Activated naive CD8-positive, alpha-beta T cell (primary cell): Measurements from ENCODE around the gene FBXL15.
A peak's percentile ranks its signal among the peaks of the same experiment; 100 is the strongest.

Experiments used
- H3K27ac Mint-ChIP-seq: one replicate; pipeline ENCODE4 v1.8.0; 2021; ENCODE audit warnings: mixed read lengths
- H3K27me3 Mint-ChIP-seq: one replicate; pipeline ENCODE4 v1.8.0; 2021; ENCODE audit warnings: mixed read lengths
- H3K36me3 Mint-ChIP-seq: one replicate; pipeline ENCODE4 v1.8.0; 2021; ENCODE audit warnings: mixed read lengths
- H3K4me1 Mint-ChIP-seq: one replicate; pipeline ENCODE4 v1.8.0; 2021; ENCODE audit warnings: low read depth, mixed read lengths
- H3K4me3 Mint-ChIP-seq: one replicate; pipeline ENCODE4 v1.8.0; 2021; ENCODE audit warnings: mild to moderate bottlenecking, mixed read lengths
- H3K9me3 Mint-ChIP-seq: one replicate; pipeline ENCODE4 v1.8.0; 2021; ENCODE audit warnings: low read depth, mixed read lengths

FBXL15 gene, protein sequence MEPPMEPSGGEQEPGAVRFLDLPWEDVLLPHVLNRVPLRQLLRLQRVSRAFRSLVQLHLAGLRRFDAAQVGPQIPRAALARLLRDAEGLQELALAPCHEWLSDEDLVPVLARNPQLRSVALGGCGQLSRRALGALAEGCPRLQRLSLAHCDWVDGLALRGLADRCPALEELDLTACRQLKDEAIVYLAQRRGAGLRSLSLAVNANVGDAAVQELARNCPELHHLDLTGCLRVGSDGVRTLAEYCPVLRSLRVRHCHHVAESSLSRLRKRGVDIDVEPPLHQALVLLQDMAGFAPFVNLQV

DNA sequence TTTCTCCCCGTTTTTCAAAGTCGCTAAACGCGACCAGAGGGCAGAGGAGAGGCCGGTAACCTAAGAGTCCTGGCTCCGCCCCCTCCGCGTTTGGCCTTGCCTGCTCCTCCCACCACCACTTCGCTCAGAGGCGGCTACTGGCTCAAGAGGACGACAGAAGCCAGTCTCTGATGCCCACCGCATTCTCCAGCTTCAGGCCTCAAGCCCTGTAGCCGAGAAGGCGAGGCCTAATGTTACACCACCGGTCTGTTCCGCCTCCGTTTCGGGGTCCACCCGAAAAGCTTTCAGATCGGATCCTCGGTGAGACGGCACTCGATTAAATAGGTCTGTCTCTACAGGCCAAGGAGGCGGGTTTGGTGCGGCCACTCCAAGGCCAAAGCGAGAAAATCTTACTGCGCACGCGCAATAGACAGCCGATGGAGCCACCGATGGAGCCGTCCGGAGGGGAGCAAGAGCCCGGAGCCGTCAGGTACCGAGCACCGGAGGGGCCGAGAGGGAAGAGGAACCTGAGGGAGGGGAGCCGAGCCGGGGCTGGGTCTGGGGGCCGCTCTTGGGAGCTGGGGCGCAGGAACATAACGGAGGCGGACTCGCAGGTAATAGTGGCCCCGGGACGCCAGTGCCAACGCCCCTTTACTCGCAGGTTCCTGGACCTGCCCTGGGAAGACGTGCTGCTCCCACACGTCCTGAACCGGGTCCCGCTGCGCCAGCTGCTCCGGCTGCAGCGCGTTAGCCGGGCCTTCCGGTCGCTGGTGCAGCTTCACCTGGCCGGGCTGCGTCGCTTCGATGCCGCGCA, at the start of gene FBXL15:
Gene FBXL15 (plus strand): TSS at position 123 of the 793 bp plus-strand sequence. CDS start 294 bp downstream, at position 417.
- H3K9me3 Mint-ChIP-seq = no peaks in the 10 kb centered on the region
- H3K27me3 Mint-ChIP-seq = peaks cover 14% of the 10 kb centered on the region
- peak within 1 kb of the TSS; percentile 94 for H3K27ac Mint-ChIP-seq
- H3K36me3 Mint-ChIP-seq = no peaks in the 10 kb centered on the region
- H3K4me1 Mint-ChIP-seq = peaks cover 35% of the 10 kb centered on the region
- peak within 1 kb of the TSS; percentile 97 for H3K4me3 Mint-ChIP-seq

DNA sequence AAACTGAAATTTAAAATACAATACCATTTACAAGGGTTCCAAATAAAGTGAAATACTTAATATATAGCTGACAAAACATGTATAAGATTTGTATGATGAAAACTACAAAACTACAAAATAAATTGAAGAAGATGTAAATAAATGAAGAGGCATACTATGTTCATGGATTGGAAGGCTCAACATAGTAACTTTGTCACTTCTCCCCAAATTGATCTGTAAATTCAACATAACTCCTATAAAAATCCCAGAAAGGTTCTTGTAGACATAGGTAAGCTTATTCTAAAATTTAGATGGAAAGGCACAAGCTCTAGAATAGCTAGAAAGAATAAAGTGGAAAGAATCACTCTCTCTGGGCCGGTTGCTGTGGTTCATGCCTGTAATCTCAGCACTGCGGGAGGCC, 49.3 kb upstream of the FBXL15 start:
- H3K4me3 Mint-ChIP-seq = no peak overlapping the region
- H3K4me1 Mint-ChIP-seq = no peaks in the 10 kb centered on the region
- H3K9me3 Mint-ChIP-seq = no peaks in the 10 kb centered on the region
- H3K27me3 Mint-ChIP-seq = no peaks in the 10 kb centered on the region
- peaks cover 15% of the 10 kb centered on the region for H3K36me3 Mint-ChIP-seq
- H3K27ac Mint-ChIP-seq = no peak overlapping the region

- Mint-ChIP-seq H3K36me3 (peaks cover 11% of the 10 kb centered on the region), H3K4me3 (no peak overlapping the region), H3K4me1 (no peaks in the 10 kb centered on the region), H3K9me3 (no peaks in the 10 kb centered on the region), H3K27me3 (no peaks in the 10 kb centered on the region), H3K27ac (no peak overlapping the region)
These were observed 45.4 kb upstream of the FBXL15 start for GRCh38 chr10:102375250-102375649.

DNA sequence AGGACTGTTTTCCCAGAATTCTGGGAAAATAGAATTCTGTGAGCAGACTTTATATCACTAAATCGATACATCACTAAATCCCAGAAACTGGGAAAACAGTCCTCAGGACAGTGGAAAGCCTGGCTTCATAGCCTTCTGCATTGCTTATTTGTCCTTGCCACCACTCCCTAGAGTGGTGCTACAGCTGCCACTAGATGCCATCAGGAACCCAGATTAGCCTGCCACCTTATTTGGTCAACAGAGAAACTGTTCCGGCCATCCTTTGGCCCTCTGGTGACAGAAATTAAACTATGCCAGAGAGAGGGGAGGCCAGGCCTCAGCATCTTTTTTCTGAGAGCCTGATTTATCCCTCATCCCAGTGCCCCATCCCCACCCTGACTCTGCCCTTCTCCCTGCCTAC, 44.8 kb upstream of the FBXL15 start:
- Mint-ChIP-seq H3K27me3 (no peaks in the 10 kb centered on the region), H3K9me3 (no peaks in the 10 kb centered on the region), H3K27ac (no peak overlapping the region), H3K4me3 (no peak overlapping the region), H3K36me3 (peaks cover 10% of the 10 kb centered on the region), H3K4me1 (no peaks in the 10 kb centered on the region)

DNA sequence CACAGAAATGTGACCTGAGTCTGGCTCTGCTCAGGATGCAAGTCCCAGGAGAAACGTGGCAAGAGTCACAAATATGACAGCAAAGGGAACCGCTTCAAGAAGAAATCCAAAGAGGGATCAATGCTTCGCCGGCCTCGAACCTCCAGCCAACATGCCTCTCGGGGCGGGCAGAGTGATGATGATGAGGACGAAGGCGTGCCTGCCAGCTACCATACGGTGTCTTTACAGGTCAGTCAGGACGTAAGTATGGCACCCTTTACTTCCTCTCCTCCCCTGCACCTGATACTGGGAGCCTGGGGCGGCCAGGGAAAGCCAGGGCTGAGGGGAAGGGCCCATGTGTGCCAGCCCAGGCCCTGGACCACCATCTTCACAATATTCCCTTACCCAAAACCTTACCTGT, 43.7 kb upstream of the FBXL15 start:
- no peaks in the 10 kb centered on the region for H3K27me3 Mint-ChIP-seq
- H3K4me1 Mint-ChIP-seq = no peaks in the 10 kb centered on the region
- peaks cover 7% of the 10 kb centered on the region for H3K36me3 Mint-ChIP-seq
- no peak overlapping the region for H3K27ac Mint-ChIP-seq
- H3K9me3 Mint-ChIP-seq = no peaks in the 10 kb centered on the region
- H3K4me3 Mint-ChIP-seq = no peak overlapping the region

DNA sequence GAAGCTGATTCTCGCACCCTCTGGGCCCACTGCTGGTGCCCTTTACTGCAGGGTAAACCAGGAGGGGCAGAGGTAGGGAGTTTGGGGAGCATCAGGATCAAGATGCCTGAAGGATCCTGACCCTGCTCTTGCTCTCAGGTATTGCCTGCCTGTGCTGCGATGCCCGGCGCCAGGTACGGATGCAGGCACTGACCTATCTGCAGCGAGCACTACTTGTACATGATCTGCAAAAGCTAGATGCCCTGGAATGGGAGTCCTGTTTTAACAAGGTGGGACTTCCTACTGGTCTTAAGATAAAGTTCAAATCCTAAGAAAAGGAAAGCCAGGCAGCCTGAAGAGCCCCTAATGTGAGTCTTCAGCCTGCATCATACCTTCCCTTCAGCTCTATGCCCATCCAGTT, 41.3 kb upstream of the FBXL15 start:
- Mint-ChIP-seq H3K4me3 (no peak overlapping the region), H3K9me3 (no peaks in the 10 kb centered on the region), H3K36me3 (no peaks in the 10 kb centered on the region), H3K4me1 (no peaks in the 10 kb centered on the region), H3K27ac (no peak overlapping the region), H3K27me3 (no peaks in the 10 kb centered on the region)

DNA sequence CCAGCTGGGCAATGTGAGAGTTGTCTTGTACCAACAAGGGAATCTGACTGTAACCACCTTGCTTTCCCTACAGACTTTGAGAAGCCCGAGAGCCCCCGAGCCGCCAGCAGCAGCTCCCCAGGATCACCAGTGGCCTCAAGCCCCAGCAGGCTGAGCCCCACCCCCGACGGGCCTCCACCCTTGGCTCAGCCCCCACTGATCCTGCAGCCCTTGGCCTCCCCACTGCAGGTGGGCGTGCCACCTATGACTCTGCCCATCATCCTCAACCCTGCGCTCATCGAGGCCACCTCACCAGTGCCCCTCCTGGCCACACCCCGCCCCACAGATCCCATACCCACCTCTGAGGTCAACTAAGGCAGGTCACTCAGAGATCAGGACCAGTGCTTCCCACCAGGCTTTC, 38.7 kb upstream of the FBXL15 start:
- Mint-ChIP-seq H3K4me1 (no peaks in the 10 kb centered on the region), H3K4me3 (no peak overlapping the region), H3K36me3 (no peaks in the 10 kb centered on the region), H3K27ac (no peak overlapping the region), H3K9me3 (no peaks in the 10 kb centered on the region), H3K27me3 (no peaks in the 10 kb centered on the region)

DNA sequence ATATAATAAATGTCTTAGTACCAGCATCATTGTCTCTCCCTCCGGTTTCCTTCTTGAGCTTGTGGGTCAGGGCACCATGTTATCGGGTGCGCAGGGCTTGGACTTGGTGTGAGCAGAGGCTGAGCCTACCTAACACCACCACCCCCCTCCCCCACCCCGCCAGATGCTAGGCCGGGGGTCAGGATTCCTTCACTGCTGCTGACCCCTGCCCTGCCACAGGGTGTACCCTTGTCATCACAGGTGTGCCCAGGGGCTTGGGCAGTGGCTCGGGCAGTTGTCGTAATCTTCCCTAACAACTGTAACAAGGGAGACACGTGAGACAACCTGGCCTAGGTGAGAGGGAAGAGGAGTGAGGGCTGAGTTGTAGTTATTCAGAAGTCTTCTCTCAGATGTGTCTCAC, 37.8 kb upstream of the FBXL15 start:
- no peaks in the 10 kb centered on the region for H3K9me3 Mint-ChIP-seq
- H3K4me3 Mint-ChIP-seq = no peak overlapping the region
- no peak overlapping the region for H3K27ac Mint-ChIP-seq
- H3K27me3 Mint-ChIP-seq = no peaks in the 10 kb centered on the region
- H3K4me1 Mint-ChIP-seq = no peaks in the 10 kb centered on the region
- H3K36me3 Mint-ChIP-seq = no peaks in the 10 kb centered on the region

DNA sequence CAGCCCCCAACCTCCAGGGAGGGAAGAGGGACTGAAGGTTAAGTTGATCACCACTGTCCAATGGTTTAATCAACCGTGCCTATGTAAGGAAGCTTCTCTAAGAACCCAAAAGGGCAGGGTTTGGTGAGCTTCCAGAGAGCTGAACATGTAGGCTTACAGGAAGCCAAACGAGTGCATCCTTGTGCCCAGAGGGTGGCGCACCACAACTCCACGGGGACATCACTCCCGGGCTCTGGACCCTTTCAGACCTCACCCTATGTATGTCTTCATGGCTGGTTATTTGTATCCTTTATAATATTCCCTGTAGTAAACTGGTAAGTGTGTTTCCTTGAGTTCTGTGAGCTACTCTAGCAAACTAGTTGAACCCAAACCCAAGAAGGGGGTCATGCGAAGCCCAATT, 36.6 kb upstream of the FBXL15 start:
- Mint-ChIP-seq H3K4me1 (no peaks in the 10 kb centered on the region), H3K4me3 (no peak overlapping the region), H3K27ac (no peak overlapping the region)

DNA sequence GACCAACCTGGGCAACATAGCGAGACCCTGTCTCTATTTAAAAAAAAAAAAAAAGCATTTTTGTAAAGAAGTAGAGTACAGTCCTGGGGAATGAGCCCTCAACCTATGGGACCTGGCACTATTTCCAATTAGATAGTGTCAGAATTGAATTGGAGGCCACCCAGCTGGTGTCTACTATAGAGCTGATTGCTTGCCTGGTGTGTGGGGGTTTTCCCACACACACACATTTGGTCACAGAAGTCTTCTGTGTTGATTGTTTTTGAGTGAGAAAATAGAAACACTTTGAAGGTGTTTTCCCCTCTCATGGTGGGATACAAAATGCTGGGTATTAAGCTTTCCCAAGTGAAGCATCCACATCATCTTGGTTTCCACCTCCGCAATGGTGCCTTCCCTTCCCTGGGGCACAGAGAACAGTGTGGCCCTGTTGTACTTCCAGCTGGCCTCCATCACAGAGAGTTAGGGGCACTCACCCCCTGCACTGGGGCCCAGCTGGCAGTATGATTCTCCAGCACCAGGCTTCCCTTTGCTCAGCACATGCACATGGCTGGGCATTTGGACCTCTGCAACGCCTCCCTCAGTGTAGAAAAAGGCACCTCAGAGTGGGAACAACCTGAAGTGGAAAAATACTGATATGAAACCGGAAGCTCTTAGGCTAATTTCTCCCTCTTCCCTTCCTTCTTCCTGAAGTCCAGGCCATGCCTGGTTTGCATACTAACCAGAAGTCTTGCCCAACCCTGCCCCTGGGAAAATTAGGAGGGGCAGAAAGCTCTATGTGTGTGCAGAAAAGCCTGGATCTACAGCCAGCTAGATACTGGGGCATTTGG, 35.8 kb upstream of the FBXL15 start:
- H3K36me3 Mint-ChIP-seq = no peaks in the 10 kb centered on the region
- no peaks in the 10 kb centered on the region for H3K9me3 Mint-ChIP-seq
- peak overlapping the region; percentile 34 for H3K27ac Mint-ChIP-seq
- no peaks in the 10 kb centered on the region for H3K27me3 Mint-ChIP-seq
- no peak overlapping the region for H3K4me3 Mint-ChIP-seq
- no peaks in the 10 kb centered on the region for H3K4me1 Mint-ChIP-seq

More for the DNA sequence above, 36.6 kb upstream of the FBXL15 start:
- Mint-ChIP-seq H3K36me3 (no peaks in the 10 kb centered on the region), H3K9me3 (no peaks in the 10 kb centered on the region), H3K27me3 (no peaks in the 10 kb centered on the region)

DNA sequence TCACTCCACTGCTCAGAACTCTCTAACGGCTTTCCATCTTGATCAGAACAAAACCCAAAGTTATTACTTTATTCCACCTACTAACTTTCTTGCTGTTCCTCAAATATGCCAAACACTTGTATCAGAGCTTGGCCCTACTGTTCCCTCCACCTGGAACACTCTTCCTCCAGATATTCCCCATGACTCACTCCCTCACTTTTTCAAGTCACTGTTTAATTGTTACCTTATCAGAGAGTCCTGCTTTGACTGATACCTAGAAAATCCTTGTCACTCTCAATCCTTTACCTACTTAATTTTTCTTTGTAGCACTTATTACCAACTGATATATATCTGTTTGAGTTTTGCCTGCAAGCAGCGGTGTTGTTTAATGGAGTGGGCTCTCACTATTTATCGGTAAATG, 30.7 kb upstream of the FBXL15 start:
- H3K27me3 Mint-ChIP-seq = no peaks in the 10 kb centered on the region
- H3K4me1 Mint-ChIP-seq = peaks cover 7% of the 10 kb centered on the region
- no peaks in the 10 kb centered on the region for H3K36me3 Mint-ChIP-seq
- H3K27ac Mint-ChIP-seq = no peak overlapping the region
- no peak overlapping the region for H3K4me3 Mint-ChIP-seq
- no peaks in the 10 kb centered on the region for H3K9me3 Mint-ChIP-seq

- no peak overlapping the region for H3K4me3 Mint-ChIP-seq
- H3K27ac Mint-ChIP-seq = no peak overlapping the region
- peaks cover 19% of the 10 kb centered on the region for H3K4me1 Mint-ChIP-seq
- no peaks in the 10 kb centered on the region for H3K27me3 Mint-ChIP-seq
- no peaks in the 10 kb centered on the region for H3K9me3 Mint-ChIP-seq
- H3K36me3 Mint-ChIP-seq = no peaks in the 10 kb centered on the region
These were observed 28.3 kb upstream of the FBXL15 start for GRCh38 chr10:102392306-102392705.

- Mint-ChIP-seq H3K27me3 (no peaks in the 10 kb centered on the region), H3K36me3 (no peaks in the 10 kb centered on the region), H3K9me3 (no peaks in the 10 kb centered on the region), H3K4me1 (peaks cover 31% of the 10 kb centered on the region), H3K27ac (peak overlapping the region; percentile 97), H3K4me3 (peak overlapping the region; percentile 92)
These were observed 27.1 kb upstream of the FBXL15 start for GRCh38 chr10:102393411-102394078.

DNA sequence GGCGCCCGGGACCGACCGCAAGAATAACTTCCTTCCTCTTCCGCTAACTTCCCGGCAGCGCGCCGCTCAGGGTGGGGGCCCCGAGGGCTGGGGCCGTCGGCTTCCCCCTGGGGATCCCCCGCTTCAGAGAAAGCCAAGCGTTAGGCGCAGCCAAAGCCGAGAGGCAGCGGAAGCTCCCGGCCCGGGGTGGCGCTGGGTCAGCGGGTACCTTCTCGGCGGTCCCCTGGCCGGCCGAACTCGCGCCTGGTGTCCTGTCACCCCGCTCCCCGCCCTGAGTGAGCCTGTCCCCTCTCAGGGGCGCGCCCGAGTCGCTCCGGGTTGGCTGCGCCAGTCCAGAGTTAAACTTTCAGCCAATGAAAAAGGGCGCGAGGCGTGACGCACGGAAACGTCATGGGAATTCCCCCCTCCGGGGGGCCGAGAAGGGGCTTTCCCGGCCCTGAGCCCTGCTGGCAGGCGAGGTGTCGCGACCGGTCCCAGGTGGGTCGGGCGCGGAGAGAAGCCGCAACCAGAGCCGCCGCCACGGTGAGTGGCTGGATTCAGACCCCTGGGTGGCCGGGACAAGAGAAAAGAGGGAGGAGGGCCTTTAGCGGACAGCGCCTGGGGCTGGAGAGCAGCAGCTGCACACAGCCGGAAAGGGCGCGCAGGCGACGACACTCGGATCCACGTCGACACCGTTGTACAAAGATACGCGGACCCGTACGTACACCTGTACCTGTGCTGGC, 26.4 kb upstream of the FBXL15 start:
- Mint-ChIP-seq H3K4me3 (peak overlapping the region; percentile 92), H3K36me3 (no peaks in the 10 kb centered on the region), H3K27ac (peak overlapping the region; percentile 97), H3K4me1 (peaks cover 35% of the 10 kb centered on the region), H3K9me3 (no peaks in the 10 kb centered on the region), H3K27me3 (no peaks in the 10 kb centered on the region)
